ENCODE results near the gene EMC9.

DNA sequence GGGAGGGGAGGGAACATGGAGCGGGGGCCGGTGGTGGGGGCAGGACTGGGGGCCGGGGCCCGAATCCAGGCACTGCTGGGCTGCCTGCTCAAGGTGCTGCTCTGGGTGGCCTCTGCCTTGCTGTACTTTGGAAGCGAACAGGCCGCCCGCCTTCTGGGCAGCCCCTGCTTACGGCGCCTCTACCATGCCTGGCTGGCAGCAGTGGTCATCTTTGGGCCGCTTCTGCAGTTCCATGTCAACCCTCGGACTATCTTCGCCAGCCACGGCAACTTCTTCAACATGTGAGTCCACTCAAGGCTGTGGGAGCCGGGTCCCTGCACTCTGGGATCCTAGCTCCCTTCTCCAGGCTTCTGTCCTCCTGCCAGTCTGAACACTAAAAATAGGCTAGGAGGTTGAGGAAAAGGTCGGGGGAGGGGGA, 9.8 kb downstream of the EMC9 start:
- TF ChIP-seq, protein P1, sequence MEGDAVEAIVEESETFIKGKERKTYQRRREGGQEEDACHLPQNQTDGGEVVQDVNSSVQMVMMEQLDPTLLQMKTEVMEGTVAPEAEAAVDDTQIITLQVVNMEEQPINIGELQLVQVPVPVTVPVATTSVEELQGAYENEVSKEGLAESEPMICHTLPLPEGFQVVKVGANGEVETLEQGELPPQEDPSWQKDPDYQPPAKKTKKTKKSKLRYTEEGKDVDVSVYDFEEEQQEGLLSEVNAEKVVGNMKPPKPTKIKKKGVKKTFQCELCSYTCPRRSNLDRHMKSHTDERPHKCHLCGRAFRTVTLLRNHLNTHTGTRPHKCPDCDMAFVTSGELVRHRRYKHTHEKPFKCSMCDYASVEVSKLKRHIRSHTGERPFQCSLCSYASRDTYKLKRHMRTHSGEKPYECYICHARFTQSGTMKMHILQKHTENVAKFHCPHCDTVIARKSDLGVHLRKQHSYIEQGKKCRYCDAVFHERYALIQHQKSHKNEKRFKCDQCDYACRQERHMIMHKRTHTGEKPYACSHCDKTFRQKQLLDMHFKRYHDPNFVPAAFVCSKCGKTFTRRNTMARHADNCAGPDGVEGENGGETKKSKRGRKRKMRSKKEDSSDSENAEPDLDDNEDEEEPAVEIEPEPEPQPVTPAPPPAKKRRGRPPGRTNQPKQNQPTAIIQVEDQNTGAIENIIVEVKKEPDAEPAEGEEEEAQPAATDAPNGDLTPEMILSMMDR (IDR thresholded peaks at IDR 0.05; ENCODE audit: insufficient read depth, low read depth, low read length), result no peak
- TF ChIP-seq EZH2 (IDR thresholded peaks at IDR 0.05; ENCODE audit: insufficient read depth, low read length), result no peak
